ENCODE data around the gene PIGC. TPM values are rescaled to one million over a fixed set of nuclear protein-coding genes. Genes with fewer than 3 reads are reported as not detected.

The PIGC gene
- total RNA-seq, 2 experiments from 2014 or later = 23.7 to 27.1 TPM

GRCh38 chr1:172429331-172430127 is 14.3 kb downstream of the PIGC start:
- peak; percentile 75 for ATAC-seq (ENCODE audit: poor library complexity)
- ChIA-PET POLR2A (interaction anchor here (0.7 to 3.9 kb wide), 7 partner anchors 10 to 290 kb away, joined by 3 to 25 read pairs (median 3); partner anchors contain the start of genes PIGC and SUCO), CTCF (interaction anchor here (0.9 to 1.9 kb wide), 7 partner anchors 10 to 290 kb away, joined by 3 to 7 read pairs (median 4); partner anchors contain the start of gene PIGC)
- Histone ChIP-seq H3K4me1 (ENCODE audit: insufficient read depth, low read length) (peaks cover 39% of the 10 kb centered on the region), H3K36me3 (ENCODE audit: insufficient read depth, low read length) (no peaks in the 10 kb centered on the region), H3K27me3 (ENCODE audit: control insufficient read depth in 1 of 2, insufficient read depth in 2 of 2, low read length in 2 of 2) (no peaks in the 10 kb centered on the region), H3K9me3 (ENCODE audit: control insufficient read depth in 1 of 2, insufficient read depth in 1 of 2, low read length in 2 of 2) (no peaks in the 10 kb centered on the region), H3K27ac (ENCODE audit: low read depth in 1 of 2, low read length in 2 of 2) (no peak overlapping the region), H3K4me3 (ENCODE audit: low read length) (no peak overlapping the region)
- DNase-seq = peak in 12 of 14 experiments; percentile 8 to 81 (median 34)
- Mint-ChIP-seq H3K27ac (peak overlapping the region; percentile 75), H3K4me1 (ENCODE audit: low read depth) (peaks cover 39% of the 10 kb centered on the region), H3K36me3 (ENCODE audit: low read depth) (peaks cover 9% of the 10 kb centered on the region), H3K4me3 (peak overlapping the region; percentile 64), H3K27me3 (no peaks in the 10 kb centered on the region), H3K9me3 (no peaks in the 10 kb centered on the region)
- TF ChIP-seq CTCF (IDR thresholded peaks at IDR 0.05) = peak; percentile 80
- intact Hi-C loops (cut with DNase I, micrococcal nuclease) = loop anchor here (1.0 to 5.0 kb wide), 6 partner anchors 15 to 427 kb away; partner anchors contain the start of gene PIGC (in 2 of the 2)

DNA sequence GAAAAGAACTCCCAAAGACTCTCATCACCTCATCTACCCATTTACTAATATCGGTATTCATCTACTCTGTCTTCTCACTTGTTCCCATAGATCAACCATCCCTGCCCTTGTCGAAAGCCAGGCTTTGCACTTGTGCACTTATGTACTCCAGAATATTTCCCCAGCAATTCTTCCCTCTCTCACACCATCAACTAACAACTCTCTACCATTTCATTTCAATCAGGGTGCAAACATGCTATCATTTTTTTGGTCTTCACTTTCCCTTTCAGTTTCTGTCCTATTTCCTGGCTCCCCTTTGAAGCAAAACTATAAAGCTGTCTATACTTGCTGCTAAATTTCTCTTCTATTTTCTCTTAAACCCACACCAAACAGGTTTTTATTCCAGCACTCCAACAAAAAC is 16.7 kb downstream of the PIGC start:
- CTCF ChIA-PET = no interaction called here
- intact Hi-C loops (cut with DNase I, micrococcal nuclease) = loop anchor here (5.0 kb wide), 2 partner anchors 290 to 295 kb away; no protein-coding TSS in a partner anchor
- Histone ChIP-seq H3K27ac (ENCODE audit: low read depth in 1 of 2, low read length in 2 of 2) (peak overlapping the region; percentile 31 to 43), H3K9me3 (ENCODE audit: control insufficient read depth in 1 of 2, insufficient read depth in 1 of 2, low read length in 2 of 2) (no peaks in the 10 kb centered on the region), H3K4me1 (ENCODE audit: insufficient read depth, low read length) (peaks cover 34% of the 10 kb centered on the region), H3K36me3 (ENCODE audit: insufficient read depth, low read length) (no peaks in the 10 kb centered on the region), H3K4me3 (ENCODE audit: low read length) (peak overlapping the region; percentile 17), H3K27me3 (ENCODE audit: control insufficient read depth in 1 of 2, insufficient read depth in 2 of 2, low read length in 2 of 2) (no peaks in the 10 kb centered on the region)
- no peak for TF ChIP-seq CTCF (IDR thresholded peaks at IDR 0.05)
- Mint-ChIP-seq H3K36me3 (ENCODE audit: low read depth) (no peaks in the 10 kb centered on the region), H3K27me3 (no peaks in the 10 kb centered on the region), H3K4me1 (ENCODE audit: low read depth) (peaks cover 16% of the 10 kb centered on the region), H3K4me3 (no peak overlapping the region), H3K9me3 (no peaks in the 10 kb centered on the region), H3K27ac (no peak overlapping the region)
- DNase-seq (peak in 2 of 14 experiments; percentile 32 to 64), ATAC-seq (ENCODE audit: poor library complexity) (no peak)
- POLR2A ChIA-PET = interaction anchor here (0.7 to 3.9 kb wide), 5 partner anchors 17 to 105 kb away, joined by 3 to 25 read pairs (median 10); partner anchors contain the start of genes PIGC and SUCO

DNA sequence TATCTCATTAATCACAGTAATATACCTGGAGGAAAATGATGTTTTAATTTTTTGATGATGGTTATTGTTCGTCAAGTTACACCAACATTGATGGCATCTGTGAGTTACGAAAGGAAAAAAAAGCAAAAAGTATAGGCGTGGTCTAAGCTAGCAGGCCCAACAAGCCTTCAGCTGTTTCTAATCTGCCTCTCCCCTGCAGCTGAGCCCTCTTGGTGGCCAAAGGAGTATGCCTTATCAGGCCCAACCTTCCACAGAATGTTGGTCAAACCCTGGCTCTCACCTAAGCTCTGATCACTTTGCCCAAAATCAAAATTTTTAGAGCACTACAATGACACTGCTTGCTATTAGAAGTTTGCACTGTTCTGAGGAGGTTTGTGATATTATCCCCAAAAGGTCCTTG is 18.5 kb downstream of the PIGC start:
- Mint-ChIP-seq H3K4me1 (ENCODE audit: low read depth) (peaks cover 17% of the 10 kb centered on the region), H3K4me3 (no peak overlapping the region), H3K9me3 (no peaks in the 10 kb centered on the region), H3K27me3 (no peaks in the 10 kb centered on the region), H3K27ac (no peak overlapping the region), H3K36me3 (ENCODE audit: low read depth) (no peaks in the 10 kb centered on the region)
- DNase-seq (no peak), ATAC-seq (ENCODE audit: poor library complexity) (no peak)
- Histone ChIP-seq H3K9me3 (ENCODE audit: control insufficient read depth in 1 of 2, insufficient read depth in 1 of 2, low read length in 2 of 2) (no peaks in the 10 kb centered on the region), H3K36me3 (ENCODE audit: insufficient read depth, low read length) (no peaks in the 10 kb centered on the region), H3K4me1 (ENCODE audit: insufficient read depth, low read length) (peaks cover 16% of the 10 kb centered on the region), H3K27me3 (ENCODE audit: control insufficient read depth in 1 of 2, insufficient read depth in 2 of 2, low read length in 2 of 2) (no peaks in the 10 kb centered on the region), H3K27ac (ENCODE audit: low read depth in 1 of 2, low read length in 2 of 2) (no peak overlapping the region), H3K4me3 (ENCODE audit: low read length) (no peak overlapping the region)
- CTCF ChIA-PET = interaction anchor here (1.1 kb wide), 1 partner anchor 19 kb away, joined by 3 read pairs; the partner anchor contains the start of gene PIGC
- TF ChIP-seq CTCF (IDR thresholded peaks at IDR 0.05) = no peak
- POLR2A ChIA-PET = interaction anchor here (1.1 kb wide), 1 partner anchor 9 kb away, joined by 3 read pairs; no protein-coding TSS in a partner anchor
- intact Hi-C loops (cut with DNase I, micrococcal nuclease) = loop anchor here (5.0 kb wide), 2 partner anchors 292 to 297 kb away; no protein-coding TSS in a partner anchor

Data from CD4-positive, alpha-beta T cell (primary cell).